Fibroblast of lung (primary cell): ENCODE results near the gene HEATR1. TPM values are rescaled to one million over a fixed set of nuclear protein-coding genes. Genes with fewer than 3 reads are reported as not detected.

Experiments
- DNase-seq, 2 donors: peaks; one replicate each; pipeline versions ENCODE4 v3.0.0 to v3.0.0-alpha.2; 2010; ENCODE audit warnings: low read depth in 2 of 2
- H2AFZ ChIP-seq: 2 replicates; pipeline ENCODE4 v1.5.1; 2012; ENCODE audit warnings: low read length, control low read depth, inconsistent platforms
- H3K27ac ChIP-seq: 2 replicates; pipeline ENCODE4 v1.5.1; 2011; ENCODE audit warnings: low read length, control low read depth; ENCODE audit not compliant: insufficient read depth
- H3K27me3 ChIP-seq: 2 replicates; pipeline ENCODE4 v1.5.1; 2011; ENCODE audit warnings: mild to moderate bottlenecking, low read length; ENCODE audit not compliant: control insufficient read depth, insufficient read depth
- H3K36me3 ChIP-seq: 2 replicates; pipeline ENCODE4 v1.5.1; 2011; ENCODE audit warnings: low read length; ENCODE audit not compliant: control insufficient read depth, insufficient read depth
- H3K4me1 ChIP-seq: 2 replicates; pipeline ENCODE4 v1.5.1; 2011; ENCODE audit warnings: low read length; ENCODE audit not compliant: control insufficient read depth, insufficient read depth; ENCODE audit errors: extremely low read depth
- H3K4me2 ChIP-seq: 2 replicates; pipeline ENCODE4 v1.5.1; 2011; ENCODE audit warnings: low read length, control low read depth; ENCODE audit not compliant: insufficient read depth; ENCODE audit errors: extremely low read depth
- H3K4me3 ChIP-seq, 4 experiments: fragments of 200-600 bp in 1 of 4; sonication (generic) in 1 of 4; replicated peaks in 1 of 4; 2 replicates each; pipeline ENCODE4 v1.5.1; 2011 to 2016; ENCODE audit warnings: low read length in 4 of 4, low read depth in 3 of 4, mild to moderate bottlenecking in 3 of 4, control low read depth in 2 of 4, inconsistent platforms in 1 of 4, mixed read lengths in 1 of 4; ENCODE audit not compliant: insufficient read depth in 1 of 4; ENCODE audit errors: control extremely low read depth in 1 of 4
- H3K79me2 ChIP-seq: 2 replicates; pipeline ENCODE4 v1.5.1; 2012; ENCODE audit warnings: mild to moderate bottlenecking, low read length, inconsistent platforms; ENCODE audit not compliant: control insufficient read depth, insufficient read depth
- H3K9ac ChIP-seq: 2 replicates; pipeline ENCODE4 v1.5.1; 2011; ENCODE audit warnings: mild to moderate bottlenecking, low read length, control low read depth; ENCODE audit not compliant: insufficient read depth
- H3K9me3 ChIP-seq: 2 replicates; pipeline ENCODE4 v1.5.1; 2012; ENCODE audit warnings: low read depth, low read length; ENCODE audit not compliant: control insufficient read depth, insufficient read depth
- H4K20me1 ChIP-seq: 2 replicates; pipeline ENCODE4 v1.5.1; 2011; ENCODE audit warnings: low read length; ENCODE audit not compliant: control insufficient read depth, insufficient read depth; ENCODE audit errors: extremely low read depth
- EZH2 ChIP-seq: IDR thresholded peaks from 2 replicates; pipeline ENCODE4 v1.5.1; 2012; ENCODE audit warnings: low read length, control low read depth, mild to moderate bottlenecking; ENCODE audit errors: missing control alignments
- polyA plus RNA-seq, 2 donors: library from polyadenylated mRNA; depleted of rRNA in 1 of 2; stranded (reverse) in 1 of 2; unstranded in 1 of 2; fragments of >200 nt; gene quantifications; 2 replicates each; pipeline ENCODE4 v1.2.1, GENCODE V29; 2011 to 2012; ENCODE audit warnings: missing spikeins in 1 of 2
- total RNA-seq: library from RNA; depleted of rRNA; stranded (reverse); fragments of >200 nt; gene quantifications from 2 replicates; pipeline ENCODE4 v1.2.1, GENCODE V29; 2014
- TF ChIP-seq, protein P1 (sequence below), 2 donors: IDR thresholded peaks in 1 of 2; conservative IDR thresholded peaks in 1 of 2; 1 replicate in 1 of 2; 2 replicates in 1 of 2; pipeline ENCODE4 v1.5.1; 2011 to 2012; ENCODE audit warnings: low read length in 2 of 2, control low read depth in 1 of 2, inconsistent platforms in 1 of 2, low read depth in 1 of 2, mild to moderate bottlenecking in 1 of 2

The HEATR1 gene
- total and polyA plus RNA-seq, 2 donors (not counting 1 experiment from before 2014, with no cell fraction given) = 18.0 to 28.7 TPM

DNA sequence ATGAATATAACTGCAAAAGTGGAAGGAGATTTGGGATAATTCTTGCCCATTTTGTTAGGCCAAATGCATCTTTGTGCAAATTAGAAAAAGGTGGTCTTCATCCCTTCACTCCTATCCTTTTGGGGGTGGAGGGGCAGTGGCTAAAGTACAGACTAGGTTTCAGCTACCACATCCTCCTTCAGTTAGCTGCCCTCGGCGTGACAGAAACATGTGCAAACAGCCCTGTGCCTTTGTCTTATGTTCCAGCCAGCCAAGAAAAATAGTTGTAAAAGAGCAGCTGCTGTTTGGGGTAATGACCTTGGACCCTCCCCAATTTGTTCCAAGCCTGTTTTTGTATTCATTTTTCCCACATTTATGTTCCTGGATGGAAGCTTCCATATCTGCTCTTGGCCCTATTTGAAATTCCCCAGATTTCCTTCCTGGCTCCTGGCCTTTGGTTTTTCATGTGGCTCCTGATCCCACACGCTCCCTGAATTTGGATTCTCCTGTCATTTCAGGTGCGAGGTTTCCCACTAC, 88.8 kb downstream of the HEATR1 start:
- Histone ChIP-seq H3K4me2 (no peak overlapping the region), H3K27me3 (no peaks in the 10 kb centered on the region), H3K79me2 (no peaks in the 10 kb centered on the region), H4K20me1 (no peaks in the 10 kb centered on the region), H3K36me3 (no peaks in the 10 kb centered on the region), H3K9me3 (no peaks in the 10 kb centered on the region), H3K4me1 (no peaks in the 10 kb centered on the region), H3K27ac (no peak overlapping the region), H3K9ac (no peak overlapping the region), H3K4me3 (no peak overlapping the region), H2AFZ (no peak overlapping the region)
- TF ChIP-seq, protein P1, sequence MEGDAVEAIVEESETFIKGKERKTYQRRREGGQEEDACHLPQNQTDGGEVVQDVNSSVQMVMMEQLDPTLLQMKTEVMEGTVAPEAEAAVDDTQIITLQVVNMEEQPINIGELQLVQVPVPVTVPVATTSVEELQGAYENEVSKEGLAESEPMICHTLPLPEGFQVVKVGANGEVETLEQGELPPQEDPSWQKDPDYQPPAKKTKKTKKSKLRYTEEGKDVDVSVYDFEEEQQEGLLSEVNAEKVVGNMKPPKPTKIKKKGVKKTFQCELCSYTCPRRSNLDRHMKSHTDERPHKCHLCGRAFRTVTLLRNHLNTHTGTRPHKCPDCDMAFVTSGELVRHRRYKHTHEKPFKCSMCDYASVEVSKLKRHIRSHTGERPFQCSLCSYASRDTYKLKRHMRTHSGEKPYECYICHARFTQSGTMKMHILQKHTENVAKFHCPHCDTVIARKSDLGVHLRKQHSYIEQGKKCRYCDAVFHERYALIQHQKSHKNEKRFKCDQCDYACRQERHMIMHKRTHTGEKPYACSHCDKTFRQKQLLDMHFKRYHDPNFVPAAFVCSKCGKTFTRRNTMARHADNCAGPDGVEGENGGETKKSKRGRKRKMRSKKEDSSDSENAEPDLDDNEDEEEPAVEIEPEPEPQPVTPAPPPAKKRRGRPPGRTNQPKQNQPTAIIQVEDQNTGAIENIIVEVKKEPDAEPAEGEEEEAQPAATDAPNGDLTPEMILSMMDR (conservative IDR thresholded peaks at IDR 0.05 in 1 of 2, IDR thresholded peaks at IDR 0.05 in 1 of 2; ENCODE audit: low read depth in 1 of 2, low read length in 2 of 2) = no peak
- no peak for TF ChIP-seq EZH2
- DNase-seq = no peak

DNA sequence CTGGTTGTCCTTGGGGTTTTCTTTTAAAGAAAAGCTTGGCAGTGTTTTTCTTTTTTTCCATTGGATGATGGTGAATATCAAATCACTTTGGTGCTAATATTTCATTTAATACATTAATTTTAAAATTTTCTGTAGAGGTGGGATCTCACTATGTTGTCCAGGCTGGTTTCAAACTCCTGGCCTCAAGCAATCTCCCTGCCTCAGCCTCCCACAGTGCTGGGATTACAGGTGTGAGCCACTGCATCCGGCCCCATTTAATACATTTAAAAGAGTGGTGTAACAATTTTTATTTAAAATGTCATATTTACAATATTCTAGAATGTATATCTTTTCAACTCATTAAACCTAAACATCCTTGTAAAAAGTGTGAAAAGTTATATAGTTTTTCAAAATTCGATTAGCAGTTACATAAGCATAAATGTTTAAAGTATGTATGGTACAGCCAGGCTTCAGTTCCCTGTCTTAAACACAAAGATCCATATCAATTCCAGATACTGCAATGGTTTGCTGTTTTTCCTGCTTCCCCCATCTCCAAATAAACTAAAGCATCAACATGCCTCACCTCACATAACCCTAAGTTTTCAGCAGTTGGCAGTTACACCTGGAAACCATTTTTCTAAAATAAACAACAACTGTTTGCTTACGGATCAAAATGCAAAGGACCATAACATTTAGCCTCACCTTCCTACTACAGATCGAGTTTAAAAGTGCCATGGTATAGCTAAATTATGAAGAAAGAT, 89.4 kb downstream of the HEATR1 start:
- H2AFZ ChIP-seq = no peak overlapping the region
- TF ChIP-seq, protein P1 (conservative IDR thresholded peaks at IDR 0.05 in 1 of 2, IDR thresholded peaks at IDR 0.05 in 1 of 2; ENCODE audit: low read depth in 1 of 2, low read length in 2 of 2) = no peak
- no peak for TF ChIP-seq EZH2

DNA sequence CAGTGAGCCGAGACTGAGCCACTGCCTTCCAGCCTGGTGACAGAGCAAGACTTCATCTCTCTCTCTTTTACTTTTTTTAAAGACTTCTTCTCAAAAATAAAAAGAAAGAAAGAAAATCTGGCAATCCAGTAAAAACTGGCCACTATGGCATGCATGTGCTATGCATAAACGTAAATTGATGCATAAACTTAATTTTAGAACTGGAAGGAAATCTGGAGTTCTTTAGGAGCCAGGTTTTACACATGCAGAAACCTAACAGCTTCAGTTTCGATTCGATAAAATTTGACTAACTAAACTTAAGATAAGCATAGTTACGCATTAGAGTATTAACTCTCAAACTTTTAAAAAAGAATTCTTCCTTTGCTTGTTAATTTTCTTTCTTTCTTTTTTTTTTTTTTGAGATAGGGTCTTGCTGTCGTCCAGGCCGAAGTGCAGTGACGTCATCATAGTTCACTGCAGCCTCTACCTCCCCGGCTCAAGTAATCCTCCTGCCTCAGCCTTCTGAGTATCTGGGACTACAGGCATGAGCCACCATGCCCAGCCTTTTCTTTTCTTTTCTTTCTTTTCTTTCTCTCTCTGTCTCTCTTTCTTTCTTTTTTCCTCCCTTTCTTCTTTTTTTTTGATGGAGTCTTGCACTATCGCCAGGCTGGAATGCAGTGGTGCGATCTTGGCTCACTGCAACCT, 92.4 kb downstream of the HEATR1 start:
- TF ChIP-seq, protein P1 (conservative IDR thresholded peaks at IDR 0.05 in 1 of 2, IDR thresholded peaks at IDR 0.05 in 1 of 2; ENCODE audit: low read depth in 1 of 2, low read length in 2 of 2) = no peak
- no peak for TF ChIP-seq EZH2

More for the DNA sequence above, 89.4 kb downstream of the HEATR1 start:
- no peak overlapping the region for H3K4me3 ChIP-seq
- no peaks in the 10 kb centered on the region for H4K20me1 ChIP-seq
- no peak overlapping the region for H3K27ac ChIP-seq
- H3K79me2 ChIP-seq = no peaks in the 10 kb centered on the region
- H3K4me1 ChIP-seq = no peaks in the 10 kb centered on the region
- no peaks in the 10 kb centered on the region for H3K27me3 ChIP-seq
- H3K4me2 ChIP-seq = no peak overlapping the region
- no peaks in the 10 kb centered on the region for H3K9me3 ChIP-seq
- H3K36me3 ChIP-seq = no peaks in the 10 kb centered on the region
- no peak for DNase-seq
- no peak overlapping the region for H3K9ac ChIP-seq

More for the DNA sequence above, 92.4 kb downstream of the HEATR1 start:
- Histone ChIP-seq H3K27me3 (no peaks in the 10 kb centered on the region), H3K36me3 (no peaks in the 10 kb centered on the region), H3K9ac (no peak overlapping the region), H3K79me2 (no peaks in the 10 kb centered on the region), H2AFZ (no peak overlapping the region), H3K4me1 (no peaks in the 10 kb centered on the region), H3K4me3 (no peak overlapping the region), H3K9me3 (no peaks in the 10 kb centered on the region), H4K20me1 (no peaks in the 10 kb centered on the region), H3K27ac (no peak overlapping the region), H3K4me2 (no peak overlapping the region)
- DNase-seq = no peak
